ENCODE results near the gene MPP2. TPM values are rescaled to one million over a fixed set of nuclear protein-coding genes. Genes with fewer than 3 reads are reported as not detected.

Gene MPP2
- total RNA-seq, 6 experiments from 2014 or later: 0.62 to 1.3 (median 1.0) TPM

- H3K27me3 Mint-ChIP-seq (ENCODE audit: insufficient read depth): peaks cover 15% of the 10 kb centered on the region
- no peak overlapping the region for H3K27ac Mint-ChIP-seq
- no peak for DNase-seq
- no peak overlapping the region for H3K4me3 Mint-ChIP-seq
- H3K36me3 Mint-ChIP-seq (ENCODE audit: low read depth): no peaks in the 10 kb centered on the region
- H3K4me1 Mint-ChIP-seq (ENCODE audit: low read depth): peaks cover 8% of the 10 kb centered on the region
- H3K9me3 Mint-ChIP-seq: no peaks in the 10 kb centered on the region
- TF ChIP-seq CTCF (IDR thresholded peaks at IDR 0.05): peak; percentile 86
Measured at GRCh38 chr17:43880420-43880991, 26.8 kb downstream of the MPP2 start.

GRCh38 chr17:43879723-43880419 lies 27.5 kb downstream of the MPP2 start:
- Mint-ChIP-seq H3K27me3 (ENCODE audit: insufficient read depth) (peaks cover 22% of the 10 kb centered on the region), H3K9me3 (no peaks in the 10 kb centered on the region), H3K4me3 (no peak overlapping the region), H3K4me1 (ENCODE audit: low read depth) (peaks cover 8% of the 10 kb centered on the region), H3K27ac (no peak overlapping the region), H3K36me3 (ENCODE audit: low read depth) (no peaks in the 10 kb centered on the region)
- no peak for DNase-seq
- no peak for TF ChIP-seq CTCF (IDR thresholded peaks at IDR 0.05)

GRCh38 chr17:43878260-43879175 lies 28.8 kb downstream of the MPP2 start:
- no peak overlapping the region for H3K4me3 Mint-ChIP-seq
- peak; percentile 85 for DNase-seq

GRCh38 chr17:43877451-43878155 lies 29.7 kb downstream of the MPP2 start:
- Mint-ChIP-seq H3K4me3 (no peak overlapping the region), H3K9me3 (no peaks in the 10 kb centered on the region), H3K27me3 (ENCODE audit: insufficient read depth) (peaks cover 34% of the 10 kb centered on the region), H3K27ac (no peak overlapping the region), H3K36me3 (ENCODE audit: low read depth) (no peaks in the 10 kb centered on the region), H3K4me1 (ENCODE audit: low read depth) (peaks cover 9% of the 10 kb centered on the region)
- no peak for TF ChIP-seq CTCF (IDR thresholded peaks at IDR 0.05)
- no peak for DNase-seq

More at GRCh38 chr17:43878260-43879175, 28.8 kb downstream of the MPP2 start:
- Mint-ChIP-seq H3K9me3 (no peaks in the 10 kb centered on the region), H3K4me1 (ENCODE audit: low read depth) (peaks cover 8% of the 10 kb centered on the region), H3K27me3 (ENCODE audit: insufficient read depth) (peaks cover 25% of the 10 kb centered on the region), H3K27ac (peak overlapping the region; percentile 38; the same call in 1 of the 2 replicates), H3K36me3 (ENCODE audit: low read depth) (no peaks in the 10 kb centered on the region)
- TF ChIP-seq CTCF (IDR thresholded peaks at IDR 0.05): peak; percentile 97

- Mint-ChIP-seq H3K36me3 (ENCODE audit: low read depth) (no peaks in the 10 kb centered on the region), H3K27me3 (ENCODE audit: insufficient read depth) (peaks cover 37% of the 10 kb centered on the region), H3K4me3 (no peak overlapping the region), H3K9me3 (no peaks in the 10 kb centered on the region), H3K4me1 (ENCODE audit: low read depth) (peaks cover 15% of the 10 kb centered on the region), H3K27ac (no peak overlapping the region)
- DNase-seq: no peak
- TF ChIP-seq CTCF (IDR thresholded peaks at IDR 0.05): no peak
Measured at GRCh38 chr17:43877031-43877430, 30.3 kb downstream of the MPP2 start.

Data from HFFc6 (cell line).